ENCODE results near the gene ASPHD1.

- TF ChIP-seq EP300 (IDR thresholded peaks at IDR 0.05; ENCODE audit: low read depth) (no peak), POLR2A (IDR thresholded peaks at IDR 0.05) (no peak)
Observed at GRCh38 chr16:29898804-29899515, 1.3 kb upstream of the ASPHD1 start.

Measured in transverse colon (tissue), 1 donor.